SK-N-SH (cell line): ENCODE measurements around the gene KDM5D. TPM values are rescaled to one million over a fixed set of nuclear protein-coding genes. Genes with fewer than 3 reads are reported as not detected.

Source experiments
- CTCF ChIA-PET: fragments of 300-600, 350-600 bp; formaldehyde crosslinking; extraction: SDS; loops from one replicate; lab custom pipeline; 2021; lab: Yijun Ruan, JAX
- POLR2A ChIA-PET: fragments of 350-600 bp; sonication (Branson Sonifier 250); formaldehyde crosslinking; extraction: SDS; loops from one replicate; lab custom pipeline; 2020; ENCODE audit warnings: antibody characterized with exemption, inconsistent platforms; lab: Yijun Ruan, JAX
- DNase-seq: peaks from one replicate; pipeline ENCODE4 v3.0.0; 2012
- H2AFZ ChIP-seq: fragments of 200-600 bp; sonication (generic); 2 replicates; pipeline ENCODE4 v1.8.1; 2016; ENCODE audit warnings: antibody characterized with exemption, mild to moderate bottlenecking, low read depth
- H3F3A ChIP-seq: fragments of 200-600 bp; sonication (generic); replicated peaks from 2 replicates; pipeline ENCODE3; 2016; ENCODE audit warnings: antibody characterized with exemption, mild to moderate bottlenecking; ENCODE audit not compliant: insufficient read depth
- H3K27ac ChIP-seq, 2 experiments: fragments of 200-500 bp in 1 of 2; fragments of 200-600 bp in 1 of 2; sonication (Bioruptor generic) in 1 of 2; sonication (generic), shearing (Covaris generic) in 1 of 2; 2 replicates each; pipeline versions ENCODE4 v1.5.1 to v1.6.1; 2014 to 2016; ENCODE audit warnings: low read depth in 2 of 2, inconsistent platforms in 1 of 2, low read length in 1 of 2, mild to moderate bottlenecking in 1 of 2, mixed read lengths in 1 of 2
- H3K27me3 ChIP-seq: fragments of 200-600 bp; sonication (generic), shearing (Covaris generic); 2 replicates; pipeline ENCODE4 v1.6.1; 2016; ENCODE audit warnings: mixed run types; ENCODE audit not compliant: insufficient read depth
- H3K36me3 ChIP-seq, 2 experiments: fragments of 200-500 bp in 1 of 2; fragments of 200-600 bp in 1 of 2; sonication (Bioruptor generic) in 1 of 2; sonication (generic) in 1 of 2; replicated peaks in 1 of 2; 2 replicates each; pipeline versions ENCODE3 to v1.5.1; 2014 to 2016; ENCODE audit warnings: low read length in 1 of 2, mild to moderate bottlenecking in 1 of 2; ENCODE audit not compliant: insufficient read depth in 2 of 2, control insufficient read depth in 1 of 2
- H3K4me1 ChIP-seq, 2 experiments: fragments of 200-500 bp in 1 of 2; fragments of 200-600 bp in 1 of 2; sonication (Bioruptor generic) in 1 of 2; sonication (generic), shearing (Covaris generic) in 1 of 2; 2 replicates each; pipeline versions ENCODE4 v1.5.1 to v1.6.1; 2014 to 2016; ENCODE audit warnings: low read depth in 1 of 2, low read length in 1 of 2, mixed run types in 1 of 2; ENCODE audit not compliant: insufficient read depth in 2 of 2, control insufficient read depth in 1 of 2
- H3K4me2 ChIP-seq: fragments of 200-600 bp; sonication (generic), shearing (Covaris generic); 2 replicates; pipeline ENCODE4 v1.6.1; 2017; ENCODE audit warnings: mixed run types
- H3K4me3 ChIP-seq, 2 experiments: fragments of 200-500 bp in 1 of 2; fragments of 200-600 bp in 1 of 2; sonication (Bioruptor generic) in 1 of 2; sonication (generic), shearing (Covaris generic) in 1 of 2; 2 replicates each; pipeline versions ENCODE4 v1.5.1 to v1.8.1; 2014 to 2016; ENCODE audit warnings: low read depth in 2 of 2, inconsistent platforms in 1 of 2, low read length in 1 of 2, mild to moderate bottlenecking in 1 of 2, mixed read lengths in 1 of 2, moderate library complexity in 1 of 2
- H3K79me2 ChIP-seq: fragments of 200-600 bp; sonication (generic); 2 replicates; pipeline ENCODE4 v1.8.1; 2017; ENCODE audit warnings: mild to moderate bottlenecking; ENCODE audit not compliant: insufficient read depth
- H3K9ac ChIP-seq: fragments of 200-600 bp; sonication (generic); 2 replicates; pipeline ENCODE4 v1.6.1; 2017; ENCODE audit warnings: mixed run types
- H3K9me2 ChIP-seq: fragments of 200-600 bp; sonication (generic); 2 replicates; pipeline ENCODE4 v1.6.1; 2017; ENCODE audit warnings: mixed run types
- H3K9me3 ChIP-seq: fragments of 200-600 bp; sonication (generic); 2 replicates; pipeline ENCODE4 v1.6.1; 2017; ENCODE audit warnings: mixed run types, mild to moderate bottlenecking, moderate library complexity
- H4K20me1 ChIP-seq: fragments of 200-600 bp; sonication (generic); 2 replicates; pipeline ENCODE4 v1.6.1; 2017; ENCODE audit warnings: mild to moderate bottlenecking, mixed run types; ENCODE audit not compliant: insufficient read depth
- CTCF ChIP-seq: fragments of 200-600 bp; sonication (generic); IDR thresholded peaks from 2 replicates; pipeline ENCODE4 v1.6.1; 2017; ENCODE audit warnings: antibody characterized with exemption, mild to moderate bottlenecking, moderate library complexity
- ELF1 ChIP-seq: IDR thresholded peaks from 2 replicates; pipeline ENCODE4 v1.4.0; 2012
- EP300 ChIP-seq, 2 experiments: IDR thresholded peaks; 2 replicates each; pipeline versions ENCODE4 v1.4.0 to v1.6.1; 2012; ENCODE audit warnings: borderline replicate concordance in 1 of 2, low read depth in 1 of 2, low read length in 1 of 2
- FOXM1 ChIP-seq: IDR thresholded peaks from 2 replicates; pipeline ENCODE4 v1.4.0; 2012; ENCODE audit warnings: low read depth, mild to moderate bottlenecking
- GABPA ChIP-seq: IDR thresholded peaks from 2 replicates; pipeline ENCODE4 v1.4.0; 2012; ENCODE audit warnings: low read depth, mild to moderate bottlenecking
- MAX ChIP-seq: IDR thresholded peaks from 2 replicates; pipeline ENCODE4 v1.4.0; 2012; ENCODE audit warnings: low read depth
- MXI1 ChIP-seq: IDR thresholded peaks from 2 replicates; pipeline ENCODE4 v1.6.1; 2012; ENCODE audit warnings: mild to moderate bottlenecking, low read depth, low read length, improper control_type of control experiment
- NFIC ChIP-seq: IDR thresholded peaks from 2 replicates; pipeline ENCODE4 v1.4.0; 2012; ENCODE audit warnings: borderline replicate concordance
- NRF1 ChIP-seq: IDR thresholded peaks from 2 replicates; pipeline ENCODE4 v1.6.1; 2012; ENCODE audit warnings: low read depth, mild to moderate bottlenecking, low read length
- PBX3 ChIP-seq: IDR thresholded peaks from 2 replicates; pipeline ENCODE4; 2012
- RXRA ChIP-seq: IDR thresholded peaks from 2 replicates; pipeline ENCODE4 v1.4.0; 2012; ENCODE audit warnings: low read depth, mild to moderate bottlenecking, borderline replicate concordance
- SMC3 ChIP-seq: IDR thresholded peaks from 2 replicates; pipeline ENCODE4 v1.6.1; 2012; ENCODE audit warnings: low read depth, low read length, improper control_type of control experiment
- USF1 ChIP-seq: IDR thresholded peaks from 2 replicates; pipeline ENCODE4 v1.4.0; 2012; ENCODE audit warnings: low read depth, borderline replicate concordance
- USF2 ChIP-seq: fragments of 150-350 bp; IDR thresholded peaks from 2 replicates; pipeline ENCODE4 v1.6.1; 2017; ENCODE audit warnings: antibody characterized with exemption, low read length, low read depth, borderline replicate concordance
- WGBS: methylation state at CpG from one replicate; pipeline ENCODE4 v1.1.6; 2017; ENCODE audit warnings: low lambda C conversion rate; 5-methylcytosine and 5-hydroxymethylcytosine counted together
- polyA plus RNA-seq, 3 experiments: library from polyadenylated mRNA; depleted of rRNA; stranded (reverse); fragments of >200 nt; gene quantifications; 2 replicates each; pipeline ENCODE4 v1.2.3, GENCODE V29; 2012

The KDM5D gene
- polyA plus RNA-seq, 1 of the 3 experiments (the other 2 are of a cell fraction), result not detected

GRCh38 chrY:19717950-19718349 is 26.6 kb downstream of the KDM5D start:
- Histone ChIP-seq H3K4me3 (no peak overlapping the region), H3K27ac (no peak overlapping the region), H3K79me2 (no peaks in the 10 kb centered on the region), H2AFZ (no peak overlapping the region), H3K36me3 (no peaks in the 10 kb centered on the region), H3K9me2 (no peaks in the 10 kb centered on the region), H3K27me3 (no peaks in the 10 kb centered on the region), H3K9ac (no peak overlapping the region), H3F3A (no peaks in the 10 kb centered on the region), H3K9me3 (no peaks in the 10 kb centered on the region), H4K20me1 (no peaks in the 10 kb centered on the region), H3K4me2 (no peak overlapping the region), H3K4me1 (no peaks in the 10 kb centered on the region)
- ChIA-PET POLR2A (no interaction called here), CTCF (no interaction called here)
- TF ChIP-seq NFIC (no peak), PBX3 (no peak), NRF1 (no peak), FOXM1 (no peak)
- DNase-seq, result no peak

GRCh38 chrY:19717146-19717545 is 27.4 kb downstream of the KDM5D start:
- WGBS, result no CpG with 5 or more reads among the region's 3 CpGs
- H3K4me2 ChIP-seq, result no peak overlapping the region
- H3K4me3 ChIP-seq, result no peak overlapping the region
- H4K20me1 ChIP-seq, result no peaks in the 10 kb centered on the region
- H3K36me3 ChIP-seq, result no peaks in the 10 kb centered on the region
- POLR2A ChIA-PET, result no interaction called here
- no peaks in the 10 kb centered on the region for H3F3A ChIP-seq
- DNase-seq, result no peak
- CTCF ChIA-PET, result no interaction called here
- no peak overlapping the region for H2AFZ ChIP-seq
- no peaks in the 10 kb centered on the region for H3K9me2 ChIP-seq
- H3K27ac ChIP-seq, result no peak overlapping the region
- H3K27me3 ChIP-seq, result no peaks in the 10 kb centered on the region
- H3K9ac ChIP-seq, result no peak overlapping the region
- no peaks in the 10 kb centered on the region for H3K79me2 ChIP-seq
- no peak for TF ChIP-seq MXI1
- TF ChIP-seq ELF1, result no peak
- TF ChIP-seq RXRA, result no peak
- no peak for TF ChIP-seq CTCF
- no peak for TF ChIP-seq USF1
- TF ChIP-seq EP300 (IDR thresholded peaks at IDR 0.05; ENCODE audit: borderline replicate concordance in 1 of 2, low read depth in 1 of 2, low read length in 1 of 2), result no peak
- TF ChIP-seq GABPA, result no peak
- no peak for TF ChIP-seq MAX
- no peak for TF ChIP-seq PBX3
- no peak for TF ChIP-seq SMC3
- no peak for TF ChIP-seq USF2
- TF ChIP-seq, all 33 proteins: peak for 0
- H3K4me1 ChIP-seq, result no peaks in the 10 kb centered on the region
- H3K9me3 ChIP-seq, result no peaks in the 10 kb centered on the region
